GM19395 (cell line): Measurements from ENCODE around the gene ECD.

Experiments used
- ATAC-seq: cut with Tn5 transposase; IDR thresholded peaks from one replicate; pipeline ENCODE4 v1.9.1; 2021; ENCODE audit warnings: mild to moderate bottlenecking, moderate library complexity; ENCODE audit not compliant: unreplicated experiment

Gene ECD

GRCh38 chr10:73099141-73099540 is 68.7 kb downstream of the ECD start:
- ATAC-seq: no peak

GRCh38 chr10:73097305-73097670 is 70.5 kb downstream of the ECD start:
- peak; percentile 9 for ATAC-seq

GRCh38 chr10:73096449-73097304 is 71.1 kb downstream of the ECD start, which contains the start of gene P4HA1:
Gene P4HA1, minus strand, starts transcription at chr10:73096866. Its CDS starts 21,983 bp downstream, at chr10:73074883.
- ATAC-seq: peak; percentile 83

- ATAC-seq: peak; percentile 39
Measured at GRCh38 chr10:73096041-73096448, 71.8 kb downstream of the ECD start.

GRCh38 chr10:73095481-73096021 is 72.3 kb downstream of the ECD start:
- ATAC-seq: peak; percentile 1

GRCh38 chr10:73094986-73095480 is 72.8 kb downstream of the ECD start:
- no peak for ATAC-seq

- ATAC-seq: no peak
Measured at GRCh38 chr10:73093922-73094850, 73.6 kb downstream of the ECD start.

- ATAC-seq: no peak
Measured at GRCh38 chr10:73092830-73093229, 75.0 kb downstream of the ECD start.

GRCh38 chr10:73088304-73088703 is 79.5 kb downstream of the ECD start:
- ATAC-seq: no peak

GRCh38 chr10:73086816-73087215 is 81.0 kb downstream of the ECD start:
- no peak for ATAC-seq

GRCh38 chr10:73084209-73084608 is 83.6 kb downstream of the ECD start:
- ATAC-seq: no peak
